Stimulated activated CD8-positive, alpha-beta memory T cell treated with anti-CD3 and anti-CD28 coated beads, Interleukin-12 subunit alpha, Interleukin-12 subunit beta, amount 100 ng/mL, for 4 hours (primary cell): ENCODE measurements around the gene CATSPERB.
"Not testable (repeated sequence)": the region's sequence is repeated elsewhere in the genome, so short reads cannot be mapped to it uniquely, and the experiment has no call there.

Source experiments
- DNase-seq: peaks from one replicate; pipeline ENCODE4 v3.0.0-alpha.2; 2020; ENCODE audit warnings: low read depth

Gene CATSPERB

DNA sequence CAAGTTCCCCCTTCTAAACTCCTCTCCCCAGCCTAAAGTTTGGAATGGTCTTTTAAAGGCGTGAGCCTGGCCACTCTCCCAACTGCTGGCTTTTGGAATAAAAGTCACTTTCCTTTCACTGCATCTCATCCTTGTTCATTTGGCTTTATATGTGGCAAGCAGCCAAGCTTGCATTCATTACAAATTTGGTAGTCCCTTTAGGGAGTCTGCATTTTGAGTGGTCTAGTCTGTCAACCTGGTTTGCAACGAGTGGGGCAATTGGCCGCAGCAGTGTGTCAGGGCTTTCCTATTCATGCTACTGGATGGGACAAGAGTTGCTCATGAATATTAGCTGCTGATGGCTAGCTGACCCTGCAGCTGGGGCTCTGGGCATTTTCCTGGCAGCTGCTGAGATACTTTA, 57.0 kb downstream of the CATSPERB start:
- no peak for DNase-seq

DNA sequence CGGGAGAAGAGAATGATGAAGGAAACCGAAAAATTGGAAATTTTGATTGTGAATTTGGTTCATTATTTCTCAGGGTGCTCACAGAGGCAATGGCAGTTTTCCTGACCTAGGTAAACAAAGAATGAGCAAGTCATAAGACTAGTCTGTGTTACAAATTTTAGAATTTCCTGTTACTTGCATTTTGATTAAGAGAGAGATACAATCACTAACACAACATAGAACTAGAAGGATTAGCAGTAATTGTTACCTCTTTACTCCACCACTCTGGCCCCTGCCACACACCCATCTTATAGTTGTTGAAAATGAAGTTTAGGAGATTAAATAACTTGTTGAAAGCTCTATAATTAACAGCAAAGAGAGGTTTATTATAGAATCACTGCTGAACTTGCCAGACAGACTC, 62.0 kb downstream of the CATSPERB start:
- no peak for DNase-seq

DNA sequence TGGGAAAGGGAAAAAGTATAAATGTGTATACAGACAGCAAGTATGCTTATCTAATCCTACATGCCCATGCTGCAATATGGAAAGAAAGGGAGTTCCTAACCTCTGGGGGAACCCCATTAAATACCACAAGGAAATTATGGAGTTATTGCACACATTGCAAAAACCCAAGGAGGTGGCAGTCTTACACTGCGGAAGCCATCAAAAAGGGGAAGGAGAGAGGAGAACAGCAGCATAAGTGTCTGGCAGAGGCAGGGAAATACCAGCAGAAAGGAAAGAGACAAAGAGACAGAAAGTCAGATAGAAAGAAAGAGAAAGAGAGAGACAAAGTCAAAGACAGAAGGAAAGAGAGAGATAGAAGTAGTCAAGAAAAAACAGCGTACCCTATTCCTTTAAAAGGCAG, 64.8 kb downstream of the CATSPERB start:
- not testable (repeated sequence) for DNase-seq

DNA sequence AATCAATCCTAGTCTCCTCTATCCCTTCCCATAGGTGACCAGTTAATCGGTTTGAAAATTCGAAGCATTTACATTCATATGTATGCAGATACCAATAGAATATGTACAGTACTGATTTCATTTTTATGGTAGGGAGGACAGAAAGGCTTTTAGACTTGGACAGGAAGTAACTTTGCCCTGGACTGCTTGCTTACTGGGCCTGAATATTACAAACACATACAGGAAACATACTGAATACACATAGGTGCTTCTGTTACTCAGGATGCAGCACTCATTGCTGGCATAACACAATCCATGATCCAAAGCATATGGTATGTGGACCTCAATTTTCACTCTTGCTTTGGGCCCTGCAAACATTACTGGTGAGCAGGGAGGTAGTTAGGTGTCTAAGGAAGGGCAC, 71.1 kb downstream of the CATSPERB start:
- DNase-seq, result no peak

DNA sequence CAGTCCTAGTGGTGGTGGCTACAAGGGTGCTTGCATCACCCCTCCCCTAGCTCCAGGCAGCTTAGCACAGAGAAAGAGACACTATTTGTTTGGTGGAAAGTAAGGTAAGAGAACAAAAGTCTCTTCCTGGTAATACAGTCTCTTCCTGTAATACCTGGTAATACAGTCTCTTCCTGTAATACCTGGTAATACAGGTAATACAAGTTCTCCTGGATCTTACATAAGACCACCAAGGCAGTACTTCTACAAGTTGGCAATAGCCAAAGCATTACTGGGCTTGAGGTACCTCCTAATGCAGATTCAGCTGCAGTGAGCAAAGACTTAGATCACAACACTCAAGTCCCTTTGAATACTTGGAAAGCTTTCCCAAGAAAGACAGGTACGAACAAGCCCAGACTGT, 77.0 kb downstream of the CATSPERB start:
- DNase-seq, result no peak

DNA sequence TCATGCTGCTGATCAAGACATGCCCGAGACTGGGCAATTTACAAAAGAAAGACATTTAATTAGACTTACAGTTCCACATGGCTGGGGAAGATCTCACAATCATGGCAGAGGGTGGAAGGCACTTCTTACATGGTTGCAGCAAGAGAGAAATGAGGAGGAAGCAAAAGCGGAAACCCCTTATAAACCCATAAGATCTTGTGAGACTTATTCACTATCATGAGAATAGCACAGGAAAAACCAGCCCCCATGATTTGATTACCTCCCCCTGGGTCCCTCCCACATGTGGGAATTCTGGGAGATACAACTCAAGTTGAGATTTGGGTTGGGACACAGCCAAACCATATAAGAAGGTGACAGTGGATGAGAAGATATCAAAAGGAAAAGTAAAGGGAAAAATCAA, 78.4 kb downstream of the CATSPERB start:
- no peak for DNase-seq

DNA sequence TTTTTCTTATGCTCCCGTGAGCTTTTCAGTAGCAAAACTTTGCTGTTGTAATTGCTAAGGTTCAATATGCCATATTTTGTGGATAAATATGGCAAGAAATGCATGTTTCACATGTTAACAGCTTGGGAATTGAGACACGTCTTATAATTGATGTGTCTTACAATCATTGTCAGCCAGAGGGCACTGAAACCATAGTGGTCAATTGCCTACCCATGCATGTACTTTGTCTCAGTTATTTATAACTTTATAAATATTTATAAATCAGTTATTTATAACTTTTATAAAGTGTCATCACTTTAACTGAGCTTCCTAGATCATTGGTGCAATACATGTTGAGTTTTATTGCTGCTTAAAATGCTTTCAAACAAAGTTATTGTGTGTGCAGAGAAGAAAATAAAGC, 82.0 kb downstream of the CATSPERB start:
- no peak for DNase-seq

DNA sequence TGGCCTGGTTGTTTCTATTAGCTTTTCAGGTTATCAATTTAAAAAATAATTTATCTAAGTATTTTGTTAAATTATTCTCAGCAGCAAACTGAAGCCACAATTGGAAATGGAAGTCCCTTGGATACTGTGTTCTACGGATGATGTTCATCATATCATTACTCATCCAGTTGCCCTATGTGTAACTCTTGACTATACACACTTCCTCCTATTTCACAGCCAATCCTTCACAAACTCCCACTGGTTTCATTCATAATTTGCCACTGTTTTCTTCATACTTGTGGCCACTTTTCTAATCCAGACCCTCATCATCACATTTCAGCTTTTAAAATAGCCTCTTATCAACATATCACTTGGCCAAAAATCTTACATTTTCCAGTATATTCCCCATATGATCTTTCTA, 84.0 kb downstream of the CATSPERB start:
- DNase-seq, result no peak

DNA sequence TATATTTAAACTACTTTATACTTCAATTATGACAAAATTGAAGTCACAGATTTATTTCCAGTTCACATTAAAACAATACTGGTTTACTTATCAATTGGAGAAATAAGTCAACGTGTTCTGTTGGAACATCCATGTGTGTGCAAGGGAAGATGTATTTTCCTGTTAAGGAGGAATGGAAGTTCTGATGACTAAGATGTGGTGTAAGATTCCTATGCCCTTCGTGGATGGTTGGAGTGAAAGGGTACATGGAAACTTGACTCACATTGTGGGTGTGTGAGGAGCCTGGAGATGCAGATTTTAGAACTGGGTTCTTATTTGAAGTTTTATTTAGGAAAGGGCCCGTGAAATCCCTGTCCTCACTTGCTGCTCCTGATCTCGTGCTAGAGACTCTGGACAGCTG, 95.3 kb downstream of the CATSPERB start:
- no peak for DNase-seq

DNA sequence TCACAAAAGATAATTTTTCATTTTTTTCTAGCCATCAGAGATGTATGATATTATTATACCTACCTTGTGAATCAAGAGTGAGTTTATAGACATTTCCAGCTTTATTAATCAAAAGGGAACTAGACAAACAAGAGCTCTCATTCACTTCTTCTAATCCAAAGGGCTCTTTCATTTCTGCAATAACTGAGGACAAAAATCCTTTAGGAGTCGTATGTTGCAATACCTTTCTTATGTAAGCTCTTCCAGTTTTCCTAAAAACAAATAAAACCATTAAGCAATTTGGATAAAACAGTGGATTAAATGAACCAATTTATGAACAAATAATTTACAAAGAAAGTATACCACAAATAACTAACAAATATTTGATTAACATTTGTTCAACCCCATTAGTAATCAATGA, 107.1 kb downstream of the CATSPERB start:
- no peak for DNase-seq

DNA sequence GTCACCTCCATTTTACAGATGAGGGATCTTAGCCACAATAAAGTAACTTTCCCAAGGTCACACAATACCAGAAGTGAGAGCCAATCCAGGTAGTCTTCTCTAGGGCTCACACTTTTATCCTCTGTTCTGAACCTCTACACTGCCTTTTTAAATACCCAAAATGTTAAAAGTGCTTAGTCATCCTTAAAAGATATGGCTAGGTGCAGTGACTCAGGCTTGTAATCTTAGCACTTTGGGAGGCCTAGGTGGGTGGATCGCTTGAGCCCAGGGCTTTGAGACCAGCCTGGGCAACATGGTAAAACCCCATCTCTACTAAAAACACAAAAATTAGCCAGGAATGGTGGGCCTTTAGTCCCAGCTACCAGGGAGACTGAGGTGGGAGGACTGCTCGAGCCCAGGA, 117.7 kb downstream of the CATSPERB start:
- DNase-seq, result no peak

DNA sequence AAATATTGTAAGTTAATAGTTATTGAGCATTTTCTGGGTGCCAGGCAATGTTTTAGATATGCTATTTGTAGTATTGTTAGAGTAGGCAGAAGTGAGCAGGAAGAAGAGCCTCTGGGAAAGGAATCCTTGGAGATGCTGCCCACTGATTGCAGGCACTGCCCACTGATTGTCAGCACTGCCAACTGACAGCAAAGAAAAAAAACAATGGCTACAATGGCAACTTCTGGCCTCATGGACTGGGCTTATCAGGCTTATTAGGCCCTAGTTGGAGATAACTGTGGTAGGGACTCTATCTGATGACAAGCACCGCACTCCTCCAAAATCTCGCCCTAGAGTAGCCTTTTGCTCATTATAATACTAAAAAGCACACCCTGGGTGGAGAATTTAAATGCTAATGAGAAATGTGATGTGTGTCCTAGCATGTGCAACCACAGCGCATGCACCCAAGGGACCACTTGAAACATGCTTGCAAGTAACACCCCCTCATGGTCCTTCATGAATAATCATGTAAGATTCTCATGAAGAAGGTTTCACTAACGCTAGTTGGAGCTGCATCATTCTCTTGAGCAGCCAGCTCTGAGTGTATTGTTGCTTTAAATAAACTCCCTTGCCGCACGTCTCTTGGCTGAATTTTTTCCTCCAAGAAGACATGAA, 118.3 kb downstream of the CATSPERB start:
- no peak for DNase-seq

DNA sequence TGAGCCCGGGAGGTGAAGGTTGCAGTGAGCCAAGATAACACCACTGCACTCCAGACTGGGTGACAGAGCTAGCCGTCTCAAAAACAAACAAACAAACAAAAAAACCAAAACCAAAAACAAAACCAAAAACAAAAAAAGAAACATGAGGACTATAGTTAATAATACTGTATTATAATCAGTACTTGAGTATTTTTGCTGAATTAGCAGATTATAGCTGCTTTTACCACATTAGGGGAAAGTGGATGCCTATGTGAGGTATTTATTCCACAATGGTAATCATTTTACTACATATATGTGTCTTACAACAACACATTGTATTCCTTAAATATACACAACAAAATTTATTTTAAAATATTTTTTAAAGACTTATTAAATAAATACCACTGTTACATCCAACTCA, 120.4 kb downstream of the CATSPERB start:
- no peak for DNase-seq

DNA sequence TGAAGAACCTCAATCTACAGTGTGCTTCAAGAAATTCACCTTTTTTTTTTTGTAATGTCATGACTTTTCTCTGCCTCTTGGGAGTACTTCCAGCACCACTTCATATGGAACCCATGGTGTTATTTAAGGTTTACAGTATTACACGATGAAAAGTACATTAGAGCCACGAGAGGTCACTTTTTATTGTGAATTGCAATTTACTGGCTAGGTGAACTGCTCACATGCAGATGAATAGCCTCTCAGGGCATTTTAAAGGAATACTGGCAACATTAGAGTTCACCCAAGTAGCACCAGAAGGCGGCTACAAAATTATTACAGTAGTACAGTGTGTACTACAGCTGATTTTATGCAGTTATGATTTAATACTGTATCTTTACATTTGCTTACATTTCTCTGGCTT, 122.7 kb downstream of the CATSPERB start:
- DNase-seq, result no peak

DNA sequence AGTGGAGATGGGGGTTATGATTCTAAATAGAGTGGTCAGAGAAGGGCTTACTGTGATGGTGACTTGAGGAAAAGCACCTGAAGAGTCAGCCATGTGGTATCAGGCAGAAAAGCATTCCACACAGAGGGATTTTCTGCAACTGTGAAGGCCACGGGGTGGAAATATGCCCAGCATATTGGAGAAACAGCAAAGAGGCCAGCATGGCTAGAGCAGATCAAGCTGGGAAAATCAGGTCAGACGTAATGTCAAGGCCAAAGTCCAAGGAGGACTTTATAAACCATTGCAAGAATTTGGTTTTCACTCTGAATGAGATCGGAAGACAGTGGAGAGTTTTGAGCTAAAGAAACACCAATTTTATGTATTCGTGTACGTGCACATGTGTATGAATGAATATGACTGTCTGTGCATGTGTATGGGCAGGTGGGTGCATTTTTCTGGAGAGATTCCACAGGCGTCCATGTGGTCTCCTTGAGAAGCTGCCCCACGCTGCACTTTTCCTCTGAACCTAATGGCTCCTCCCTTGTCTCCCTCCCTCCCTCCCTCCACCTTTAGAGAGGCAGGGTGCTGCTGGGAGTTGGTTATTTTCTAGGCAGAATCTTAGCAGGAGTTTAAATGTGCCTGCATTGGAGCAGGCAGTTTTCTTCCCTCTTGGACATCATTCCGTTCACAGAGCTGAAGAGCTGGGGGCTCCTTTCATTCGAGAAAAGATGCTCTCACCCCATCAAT, 124.4 kb downstream of the CATSPERB start:
- no peak for DNase-seq

DNA sequence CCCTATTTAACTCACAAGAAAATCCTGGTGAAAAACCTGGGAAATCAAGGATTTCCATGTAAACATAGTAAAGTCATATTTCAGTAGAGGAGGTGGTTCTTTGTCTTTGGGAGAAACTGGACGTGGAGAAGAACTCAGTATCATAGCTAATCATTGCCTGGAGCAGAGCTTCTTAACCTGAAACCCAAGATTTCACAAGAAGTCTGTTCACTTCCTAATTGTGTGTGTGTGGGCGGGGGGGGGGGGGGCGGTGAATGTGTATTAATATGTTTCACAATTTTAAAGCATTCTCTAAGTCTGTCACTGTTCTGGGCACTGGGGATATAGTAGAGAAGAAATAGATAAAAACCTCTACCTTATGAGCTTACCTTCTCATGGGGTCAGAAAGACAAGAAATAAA, 125.0 kb downstream of the CATSPERB start:
- DNase-seq, result no peak

DNA sequence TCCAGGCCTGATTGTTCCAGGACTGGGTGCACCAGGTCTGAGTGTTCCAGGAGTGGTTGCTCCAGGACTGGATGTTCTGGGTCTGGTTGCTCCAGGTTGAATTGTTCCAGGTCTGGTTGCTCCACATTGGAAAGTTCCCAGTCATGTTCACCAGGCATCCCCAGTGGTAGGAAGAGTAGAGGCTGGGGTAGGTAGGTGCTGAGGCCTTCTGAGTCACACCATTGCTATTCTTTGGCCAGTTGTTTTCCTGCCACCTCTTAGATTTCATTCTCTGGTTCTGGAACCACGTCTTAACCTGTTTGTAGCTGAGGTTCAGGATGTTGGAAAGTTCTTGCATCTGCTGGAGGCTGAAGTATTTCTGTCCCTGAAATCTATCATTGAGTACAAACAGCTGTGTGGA, 127.3 kb downstream of the CATSPERB start:
- not testable (repeated sequence) for DNase-seq

DNA sequence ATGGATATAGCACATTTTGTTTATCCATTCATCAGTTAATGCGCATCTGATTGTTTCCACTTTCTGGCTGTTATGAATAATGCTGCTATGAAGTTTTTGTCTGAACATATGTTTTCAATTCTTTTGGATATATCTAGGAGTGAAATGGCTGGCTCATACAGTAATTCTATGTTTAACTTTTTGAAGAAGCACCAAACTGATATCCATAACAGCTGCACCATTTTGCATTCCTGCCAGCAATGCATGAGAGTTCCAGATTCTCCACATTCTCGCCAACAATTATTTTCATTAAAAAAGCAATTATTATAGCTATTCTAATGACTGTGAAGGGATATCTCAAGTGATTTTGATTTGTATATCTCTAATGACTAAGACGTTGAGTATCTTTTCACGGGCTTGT, 131.9 kb downstream of the CATSPERB start:
- no peak for DNase-seq

DNA sequence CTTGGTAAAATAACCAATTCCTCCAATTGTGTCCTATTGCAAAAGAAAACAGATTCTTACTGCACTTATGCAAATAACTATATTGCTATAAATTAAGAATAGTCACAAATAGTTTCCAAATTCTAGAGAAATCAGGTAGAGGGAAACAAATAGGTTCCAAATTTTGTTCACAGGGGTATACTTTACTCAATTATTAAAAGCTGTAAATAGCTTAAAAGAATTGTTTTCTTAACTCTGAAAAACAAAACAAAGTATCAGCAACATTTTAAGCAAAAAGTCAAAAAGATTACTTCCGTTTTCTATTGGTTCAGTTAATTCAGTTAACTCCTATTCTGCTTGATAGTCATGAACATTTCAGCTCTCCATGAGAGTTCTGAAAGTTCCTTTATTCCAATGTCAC, 136.2 kb downstream of the CATSPERB start:
- no peak for DNase-seq

DNA sequence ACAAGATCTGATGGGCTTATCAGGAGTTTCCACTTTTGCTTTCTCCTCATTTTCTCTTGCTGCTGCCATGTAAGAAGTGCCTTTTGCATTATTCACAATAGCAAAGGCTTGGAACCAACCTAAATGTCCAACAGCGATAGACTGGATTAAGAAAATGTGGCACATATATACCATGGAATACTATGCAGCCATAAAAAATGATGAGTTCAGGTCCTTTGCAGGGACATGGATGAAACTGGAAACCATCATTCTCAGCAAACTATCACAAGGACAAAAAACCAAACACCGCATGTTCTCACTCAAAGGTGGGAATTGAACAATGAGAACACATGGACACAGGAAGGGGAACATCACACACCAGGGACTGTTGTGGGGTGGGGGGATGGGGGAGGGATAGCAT, 137.9 kb downstream of the CATSPERB start:
- DNase-seq, result not testable (repeated sequence)

DNA sequence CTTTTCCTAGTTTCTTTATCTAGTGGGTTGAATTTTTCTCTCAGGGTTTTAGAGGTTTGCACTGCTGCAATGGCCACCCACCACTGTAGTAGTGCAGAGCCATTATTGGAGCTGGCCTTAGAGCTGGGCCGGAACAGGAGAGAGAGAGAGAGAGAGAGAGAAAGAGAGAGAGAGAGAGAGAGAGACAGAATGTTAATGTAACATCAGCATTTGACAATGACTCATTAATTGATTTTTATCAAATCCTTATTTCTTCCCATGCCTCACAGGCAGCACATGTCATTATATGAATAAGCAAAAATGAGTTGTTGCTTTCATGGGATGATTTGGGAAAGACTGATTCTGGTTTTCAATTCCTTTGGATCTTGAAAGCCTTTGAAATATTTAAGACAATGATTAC, 145.5 kb downstream of the CATSPERB start:
- DNase-seq, result no peak

DNA sequence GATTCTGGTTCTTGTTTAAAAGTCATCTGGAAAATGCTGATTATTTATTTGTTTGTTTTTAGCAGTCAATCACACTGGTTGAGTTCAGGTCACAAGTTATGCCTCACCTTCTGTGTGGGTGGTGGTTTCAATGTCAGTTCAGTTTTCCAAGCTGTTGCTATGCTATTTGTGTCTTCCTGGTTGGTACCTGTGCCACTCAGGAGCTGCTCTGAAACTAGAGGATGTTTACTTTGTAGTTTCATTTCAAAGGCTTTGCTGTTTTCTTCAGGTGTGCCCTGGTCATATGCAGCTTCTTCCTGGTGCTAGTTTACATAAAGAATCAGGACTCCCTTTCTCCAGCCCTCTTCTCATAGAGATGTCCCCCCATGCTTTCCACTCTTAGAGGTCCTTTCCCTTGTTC, 146.0 kb downstream of the CATSPERB start:
- DNase-seq, result no peak

DNA sequence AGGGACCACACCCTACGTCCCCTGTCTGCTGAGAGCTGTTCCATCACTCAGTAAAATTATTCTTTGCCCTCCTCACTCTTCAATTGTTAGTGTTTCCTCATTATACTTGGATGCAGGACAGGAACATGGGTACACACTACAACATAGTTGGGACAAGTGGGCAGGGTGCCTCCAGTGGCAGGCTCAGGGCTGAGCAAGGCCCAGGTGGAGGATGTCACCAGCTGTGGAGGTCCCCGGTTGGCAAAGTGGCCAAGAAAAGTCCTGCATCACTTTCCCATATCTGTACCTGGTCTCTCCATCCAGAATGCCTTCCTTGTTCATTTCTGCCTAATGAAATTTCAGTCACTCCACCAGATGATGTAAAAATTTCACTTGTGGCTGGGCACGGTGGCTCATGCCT, 149.1 kb downstream of the CATSPERB start:
- no peak for DNase-seq
